ENCODE data around the gene ISL2.

The ISL2 gene

GRCh38 chr15:76327191-76328105 is 9.1 kb upstream of the ISL2 start:
- no peak for DNase-seq (ENCODE audit: low spot score)

- DNase-seq (ENCODE audit: low spot score), result no peak
These were observed 8.4 kb upstream of the ISL2 start for GRCh38 chr15:76328106-76328696.

DNA sequence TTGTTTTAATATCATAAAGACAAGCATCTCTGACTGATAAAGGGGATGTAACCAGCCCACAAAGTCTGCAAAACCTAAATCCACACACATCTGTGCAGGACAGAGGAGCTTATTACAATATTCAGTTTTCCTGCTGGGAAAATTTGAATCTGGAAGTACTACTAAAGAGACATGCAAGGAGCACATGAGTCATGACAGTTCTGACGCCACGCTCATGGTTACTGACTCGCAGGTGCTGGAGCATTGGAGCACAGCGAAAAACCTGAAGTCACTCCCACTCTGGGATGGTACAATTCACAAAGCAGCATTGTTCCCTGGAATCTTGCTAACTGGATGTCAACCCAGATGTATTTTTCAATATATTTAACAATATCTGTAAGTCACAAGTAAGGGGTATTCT is 7.6 kb upstream of the ISL2 start:
- DNase-seq (ENCODE audit: low spot score), result peak; percentile 36

DNA sequence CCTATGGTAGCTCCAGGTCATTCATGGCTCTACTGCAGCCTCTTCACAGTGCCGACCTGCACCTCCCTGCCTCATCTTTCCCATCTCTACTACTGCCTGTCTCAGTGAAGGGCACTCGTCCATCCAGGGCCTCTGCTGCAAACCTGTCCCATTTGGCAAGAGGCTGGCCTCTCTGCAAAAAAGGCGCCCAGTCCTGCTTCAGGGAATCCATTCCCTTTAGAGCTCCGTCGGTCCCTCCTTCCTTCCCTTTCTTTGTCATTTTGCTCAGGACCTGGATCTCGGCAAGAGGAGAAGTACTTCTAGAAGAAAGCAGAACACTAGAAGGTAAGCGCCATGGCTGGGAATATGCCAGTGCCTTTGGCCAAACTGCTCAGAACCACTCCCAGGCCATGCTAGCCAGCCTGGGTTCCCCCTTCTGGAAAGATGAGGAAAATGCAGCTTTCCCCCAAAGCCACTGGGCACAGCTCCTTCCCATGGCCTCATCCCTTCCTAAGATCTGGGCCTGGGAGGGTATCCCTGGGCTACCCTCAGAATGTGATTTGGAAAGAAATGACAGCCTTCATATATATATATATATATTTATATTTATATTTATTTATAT is 6.4 kb upstream of the ISL2 start:
- peak; percentile 53 for DNase-seq (ENCODE audit: low spot score)

GRCh38 chr15:76332796-76333195 is 3.8 kb upstream of the ISL2 start:
- DNase-seq (ENCODE audit: low spot score), result no peak

GRCh38 chr15:76333309-76333708 is 3.3 kb upstream of the ISL2 start:
- DNase-seq (ENCODE audit: low spot score), result no peak

- peak; percentile 29 for DNase-seq (ENCODE audit: low spot score)
These were observed 2.7 kb upstream of the ISL2 start for GRCh38 chr15:76333720-76334437.

- DNase-seq (ENCODE audit: low spot score), result no peak
These were observed 1.9 kb upstream of the ISL2 start for GRCh38 chr15:76334438-76335306.

GRCh38 chr15:76335307-76336253 is 993 bp upstream of the ISL2 start:
- DNase-seq (ENCODE audit: low spot score), result peak; percentile 85

GRCh38 chr15:76337059-76337695 is 604 bp downstream of the ISL2 start:
- DNase-seq (ENCODE audit: low spot score), result peak; percentile 80

- peak; percentile 58 for DNase-seq (ENCODE audit: low spot score)
These were observed 1.3 kb downstream of the ISL2 start for GRCh38 chr15:76337696-76338485.

GRCh38 chr15:76338486-76339304 is 2.1 kb downstream of the ISL2 start:
- DNase-seq (ENCODE audit: low spot score), result no peak

- DNase-seq (ENCODE audit: low spot score), result no peak
These were observed 3.0 kb downstream of the ISL2 start for GRCh38 chr15:76339305-76340197.

- DNase-seq (ENCODE audit: low spot score), result no peak
These were observed 3.7 kb downstream of the ISL2 start for GRCh38 chr15:76340198-76340802.

- no peak for DNase-seq (ENCODE audit: low spot score)
These were observed 4.3 kb downstream of the ISL2 start for GRCh38 chr15:76340803-76341365.

DNA sequence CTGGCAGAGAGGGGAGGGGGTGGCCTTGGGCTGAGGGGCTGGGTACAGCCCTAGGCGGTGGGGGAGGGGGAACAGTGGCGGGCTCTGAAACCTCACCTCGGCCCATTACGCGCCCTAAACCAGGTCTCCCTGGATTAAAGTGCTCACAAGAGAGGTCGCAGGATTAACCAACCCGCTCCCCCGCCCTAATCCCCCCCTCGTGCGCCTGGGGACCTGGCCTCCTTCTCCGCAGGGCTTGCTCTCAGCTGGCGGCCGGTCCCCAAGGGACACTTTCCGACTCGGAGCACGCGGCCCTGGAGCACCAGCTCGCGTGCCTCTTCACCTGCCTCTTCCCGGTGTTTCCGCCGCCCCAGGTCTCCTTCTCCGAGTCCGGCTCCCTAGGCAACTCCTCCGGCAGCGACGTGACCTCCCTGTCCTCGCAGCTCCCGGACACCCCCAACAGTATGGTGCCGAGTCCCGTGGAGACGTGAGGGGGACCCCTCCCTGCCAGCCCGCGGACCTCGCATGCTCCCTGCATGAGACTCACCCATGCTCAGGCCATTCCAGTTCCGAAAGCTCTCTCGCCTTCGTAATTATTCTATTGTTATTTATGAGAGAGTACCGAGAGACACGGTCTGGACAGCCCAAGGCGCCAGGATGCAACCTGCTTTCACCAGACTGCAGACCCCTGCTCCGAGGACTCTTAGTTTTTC is 4.9 kb downstream of the ISL2 start:
- no peak for DNase-seq (ENCODE audit: low spot score)

Measured in SW480 (cell line).